K562 (cell line): ENCODE results near the gene CFAP54. TPM values are rescaled to one million over a fixed set of nuclear protein-coding genes. Genes with fewer than 3 reads are reported as not detected.

Experiments used
- ATAC-seq: fragments of 200-7000 bp; cut with Tn5 transposase; 3 replicates; pipeline ENCODE4 v1.9.1; 2020; ENCODE audit warnings: moderate library complexity
- BruUV-seq: library from RNA; stranded (reverse); fragments of 400-500 nt; replicated peaks from 2 replicates; lab custom pipeline; 2021; lab: Mats Ljungman, UMichigan
- CTCF ChIA-PET: fragments of 300-600 bp; formaldehyde crosslinking; extraction: SDS; loops from one replicate; lab custom pipeline; 2021; ENCODE audit warnings: low intra/inter-chr PET ratio; lab: Yijun Ruan, JAX
- POLR2A ChIA-PET: fragments of 300-600, 350-650 bp; sonication (Branson Sonifier 250); formaldehyde crosslinking; extraction: SDS; loops from one replicate; lab custom pipeline; 2021; ENCODE audit warnings: antibody characterized with exemption, inconsistent platforms; lab: Yijun Ruan, JAX
- DNase-seq, 4 experiments: peaks; one replicate each; pipeline versions ENCODE4 v3.0.0 to v3.0.0-alpha.2; 2011 to 2018; ENCODE audit warnings: low spot score in 3 of 4, mixed read lengths in 3 of 4; ENCODE audit errors: extremely low read depth in 1 of 4
- FAIRE-seq: peaks from 2 replicates; lab custom pipeline; 2011; peaks lifted over from hg19 to GRCh38; lab: Jason Lieb, UNC
- H2AFZ ChIP-seq: 2 replicates; pipeline ENCODE4 v1.6.0; 2011; ENCODE audit warnings: low read depth, low read length, control low read depth, inconsistent platforms
- H3K27ac ChIP-seq: fragments of 200-600 bp; 3 replicates; pipeline ENCODE4 v1.8.0; 2011; ENCODE audit warnings: low read depth, mild to moderate bottlenecking, control low read depth, inconsistent platforms, low read length, moderate library complexity, mixed read lengths; ENCODE audit errors: extremely low read depth
- H3K27me3 ChIP-seq, 2 experiments: fragments of 300-600 bp in 1 of 2; 2 replicates in 1 of 2; 3 replicates in 1 of 2; pipeline versions ENCODE4 v1.6.0 to v1.8.0; 2011; ENCODE audit warnings: inconsistent platforms in 2 of 2, low read length in 2 of 2, mild to moderate bottlenecking in 1 of 2, mixed read lengths in 1 of 2, moderate library complexity in 1 of 2; ENCODE audit not compliant: control insufficient read depth in 2 of 2, insufficient read depth in 2 of 2
- H3K36me3 ChIP-seq: fragments of 300-600 bp; 3 replicates; pipeline ENCODE4 v1.8.0; 2011; ENCODE audit warnings: mild to moderate bottlenecking, low read length, inconsistent platforms; ENCODE audit not compliant: control insufficient read depth, insufficient read depth
- H3K4me1 ChIP-seq, 2 experiments: fragments of 200-600 bp in 1 of 2; replicated peaks in 1 of 2; 2 replicates in 1 of 2; 3 replicates in 1 of 2; pipeline versions ENCODE4 v1.5.1 to v1.8.0; 2011; ENCODE audit warnings: inconsistent platforms in 2 of 2, low read length in 2 of 2, mild to moderate bottlenecking in 1 of 2, mixed read lengths in 1 of 2, moderate library complexity in 1 of 2; ENCODE audit not compliant: control insufficient read depth in 2 of 2, insufficient read depth in 2 of 2
- H3K4me2 ChIP-seq: 2 replicates; pipeline ENCODE4 v1.6.1; 2011; ENCODE audit warnings: low read length, control low read depth, inconsistent platforms, mixed read lengths; ENCODE audit not compliant: insufficient read depth
- H3K4me3 ChIP-seq: fragments of 200-600 bp; sonication (generic), shearing (Covaris generic); 2 replicates; pipeline ENCODE4 v1.5.1; 2016; ENCODE audit warnings: control low read depth, inconsistent platforms
- H3K79me2 ChIP-seq: fragments of 200-600 bp; 3 replicates; pipeline ENCODE4 v1.8.0; 2011; ENCODE audit warnings: low read length, inconsistent platforms; ENCODE audit not compliant: control insufficient read depth, insufficient read depth
- H3K9ac ChIP-seq, 2 experiments: 2 replicates each; pipeline versions ENCODE4 v1.6.0 to v1.6.1; 2011; ENCODE audit warnings: low read depth in 2 of 2, low read length in 2 of 2, control low read depth in 1 of 2, inconsistent platforms in 1 of 2, mild to moderate bottlenecking in 1 of 2, mixed read lengths in 1 of 2; ENCODE audit not compliant: insufficient read depth in 1 of 2
- H3K9me1 ChIP-seq: one replicate; pipeline ENCODE4 v1.6.0; 2011; ENCODE audit warnings: inconsistent platforms, mild to moderate bottlenecking, low read length, moderate library complexity; ENCODE audit not compliant: control insufficient read depth, insufficient read depth
- H3K9me3 ChIP-seq: replicated peaks from 2 replicates; pipeline ENCODE4 v1.5.1; 2011; ENCODE audit warnings: low read depth, low read length, inconsistent platforms; ENCODE audit not compliant: control insufficient read depth, insufficient read depth
- H4K20me1 ChIP-seq: replicated peaks from 2 replicates; pipeline ENCODE4 v1.6.1; 2011; ENCODE audit warnings: low read length, inconsistent platforms, mixed read lengths; ENCODE audit not compliant: control insufficient read depth, insufficient read depth
- DPF2 ChIP-seq: fragments of 450-650 bp; IDR thresholded peaks from 2 replicates; pipeline ENCODE4 v1.6.1; 2016
- FUS ChIP-seq: fragments of 200-400 bp; formaldehyde crosslinking; optimal IDR thresholded peaks from 2 replicates; pipeline ENCODE3; 2017; ENCODE audit warnings: low read depth, low read length
- NUFIP1 ChIP-seq: fragments of 450-650 bp; IDR thresholded peaks from 2 replicates; pipeline ENCODE4 v1.6.1; 2018; ENCODE audit not compliant: partially characterized antibody
- WGBS: fragments of 100-300 bp; shearing (Covaris generic); methylation state at CpG from one replicate; pipeline ENCODE4 v1.1.6; 2016; ENCODE audit warnings: low coverage, mixed read lengths; ENCODE audit not compliant: insufficient coverage; ENCODE audit errors: missing lambda C conversion rate; 5-methylcytosine and 5-hydroxymethylcytosine counted together
- in situ Hi-C: fragments of 300-500 bp; cut with MboI; formaldehyde crosslinking; loops from 4 replicates; pipeline ENCODE4 v1.15.0; 2018; ENCODE audit warnings: inconsistent platforms, mixed read lengths
- intact Hi-C: fragments of 100-400 bp; cut with micrococcal nuclease; formaldehyde crosslinking; loops from 2 replicates; pipeline ENCODE4 v1.14.2; 2022
- polyA plus RNA-seq, 8 experiments: library from polyadenylated mRNA; depleted of rRNA in 4 of 8; stranded (reverse) in 5 of 8; unstranded in 3 of 8; fragments of >200 nt; fragmentation: Nextera tagmentation in 2 of 8; fragmentation: Illumina TruSeq in 1 of 8; extraction: Ambion mirVana in 2 of 8; extraction: Trizol in 1 of 8; gene quantifications; 2 replicates each; pipeline versions ENCODE4 v1.2.1 to v1.2.3, GENCODE V29; 2011 to 2014; ENCODE audit warnings: inconsistent platforms in 1 of 8, missing spikeins in 1 of 8
- total RNA-seq, 7 experiments: library from RNA; depleted of rRNA in 6 of 7; stranded (reverse); fragments of >200 nt in 6 of 7; fragmentation: Illumina TruSeq in 2 of 7; extraction: Trizol in 2 of 7; gene quantifications; 2 replicates each; pipeline versions ENCODE4 v1.2.1 to v1.2.3, GENCODE V29; 2011 to 2021; ENCODE audit warnings: low replicate concordance in 1 of 7
- TF ChIP-seq, protein P1 (sequence below): sonication (generic); formaldehyde crosslinking; IDR thresholded peaks from 2 replicates; pipeline ENCODE4 v1.8.1; 2023; ENCODE audit warnings: mild to moderate bottlenecking, missing genetic modification reagents
- TF ChIP-seq, protein P2 (sequence below), 3 experiments: fragments of 200-800 bp in 1 of 3; fragments of 250-450 bp in 1 of 3; fragments of 450-650 bp in 1 of 3; sonication (Bioruptor Pico) in 1 of 3; sonication (Bioruptor generic) in 1 of 3; formaldehyde crosslinking in 1 of 3; IDR thresholded peaks; 2 replicates each; pipeline versions ENCODE4 v1.6.1 to v1.8.0; 2016 to 2022; ENCODE audit warnings: mild to moderate bottlenecking in 2 of 3, missing genetic modification characterization in 2 of 3, missing compliant biosample characterization in 1 of 3, moderate library complexity in 1 of 3
- TF ChIP-seq, protein P3 (sequence below): fragments of 450-650 bp; IDR thresholded peaks from 2 replicates; pipeline ENCODE4 v1.6.1; 2016; ENCODE audit warnings: borderline replicate concordance

The CFAP54 gene
- total and polyA plus RNA-seq, 9 of the 15 experiments (the other 6 are each of a cell fraction or from before 2014, with no cell fraction given), result 0.03 to 0.23 (median 0.10) TPM; not detected in 3

DNA sequence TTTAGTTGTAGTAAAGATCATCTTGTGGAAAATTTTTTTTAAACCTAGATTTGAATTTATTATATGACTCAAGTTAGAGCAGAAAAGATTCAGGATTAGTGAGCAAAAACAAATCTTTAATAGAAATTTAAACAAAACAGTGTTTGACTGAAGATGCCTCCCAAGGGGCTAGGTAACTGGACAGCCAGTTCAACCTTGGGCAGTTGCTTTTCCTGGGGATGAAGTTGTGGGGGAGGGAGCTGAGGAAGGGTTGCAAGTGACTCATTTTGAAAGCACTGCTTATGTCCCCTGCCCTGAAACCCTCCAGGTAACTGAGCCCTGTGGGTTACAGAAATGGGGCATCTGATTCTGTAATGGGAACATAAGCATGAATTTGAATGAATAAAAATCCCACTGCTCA, 13.1 kb downstream of the CFAP54 start:
- H3K36me3 ChIP-seq, result no peaks in the 10 kb centered on the region; the same call in 2 of the 3 replicates
- BruUV-seq, result no TSS peak
- no peak overlapping the region for H3K4me3 ChIP-seq
- POLR2A ChIA-PET, result no interaction called here
- TF ChIP-seq NUFIP1 (no peak), DPF2 (0 out of 2 replicates have a peak, but pooled peaks have one; percentile 14)
- TF ChIP-seq, all 486 proteins: peak for 1
- H3K4me2 ChIP-seq, result no peak overlapping the region
- H3K27ac ChIP-seq, result no peak overlapping the region
- peak; percentile 69 for ATAC-seq
- no peaks in the 10 kb centered on the region for H3K27me3 ChIP-seq
- no peaks in the 10 kb centered on the region for H4K20me1 ChIP-seq
- no peaks in the 10 kb centered on the region for H3K9me1 ChIP-seq
- no peaks in the 10 kb centered on the region for H3K9me3 ChIP-seq
- in situ Hi-C loops (loop anchor here (25.0 kb wide), 1 partner anchor 890 kb away; no protein-coding TSS in a partner anchor), intact Hi-C loops (loop anchor here (5.0 kb wide), 1 partner anchor 100 kb away; the partner anchor contains the start of gene CDK17)
- CTCF ChIA-PET, result interaction anchor here (1.0 kb wide), 1 partner anchor 438 kb away, joined by 3 read pairs; no protein-coding TSS in a partner anchor
- no peaks in the 10 kb centered on the region for H3K79me2 ChIP-seq
- H2AFZ ChIP-seq, result peak overlapping the region; percentile 39; the same call in 1 of the 2 replicates
- H3K4me1 ChIP-seq, result peaks cover 5 to 21% of the 10 kb centered on the region in 2 experiments; a peak in 4 of 5 replicates
- peak in 2 of 4 experiments; percentile 22 to 54 for DNase-seq
- FAIRE-seq, result no peak
- no peak overlapping the region for H3K9ac ChIP-seq

DNA sequence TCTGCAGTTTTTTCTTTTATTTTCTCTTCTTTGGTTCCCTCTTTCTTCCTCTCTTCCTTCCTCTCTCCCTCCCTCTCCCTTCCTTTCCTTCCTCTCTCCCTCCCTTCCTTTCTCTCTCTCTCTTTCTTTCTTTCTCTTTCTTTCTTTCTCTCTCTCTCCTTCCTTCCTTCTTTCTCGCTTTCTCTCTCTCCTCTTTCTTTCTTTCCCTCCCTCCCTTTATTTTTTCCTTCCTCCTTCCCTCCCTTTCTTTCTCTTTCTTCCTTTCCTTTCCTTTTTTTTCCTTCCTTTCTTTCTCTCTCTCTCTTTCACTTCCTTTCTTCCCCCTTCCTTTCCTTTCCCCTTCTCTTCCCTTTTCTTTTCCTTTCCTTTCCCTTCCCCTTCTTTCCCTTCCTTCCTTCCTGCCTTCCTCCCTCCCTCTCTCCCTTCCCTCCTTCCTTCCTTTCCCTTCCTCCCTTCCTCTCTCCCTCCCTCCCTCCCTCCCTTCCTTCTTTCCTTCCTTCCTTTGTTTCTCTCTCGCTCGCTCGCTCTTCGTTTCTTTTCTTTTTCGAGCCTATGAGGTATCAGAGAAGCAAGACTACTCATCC, 13.7 kb downstream of the CFAP54 start:
- Histone ChIP-seq H3K4me2 (no peak overlapping the region), H3K9ac (no peak overlapping the region), H2AFZ (peak overlapping the region; percentile 39; the same call in 1 of the 2 replicates), H3K27ac (no peak overlapping the region), H3K27me3 (no peaks in the 10 kb centered on the region), H3K79me2 (no peaks in the 10 kb centered on the region), H3K4me1 (peaks cover 5 to 21% of the 10 kb centered on the region in 2 experiments; a peak in 4 of 5 replicates), H3K4me3 (no peak overlapping the region), H3K9me3 (no peaks in the 10 kb centered on the region), H3K9me1 (no peaks in the 10 kb centered on the region), H3K36me3 (no peaks in the 10 kb centered on the region; the same call in 2 of the 3 replicates), H4K20me1 (no peaks in the 10 kb centered on the region)
- in situ Hi-C loops (loop anchor here (25.0 kb wide), 1 partner anchor 891 kb away; no protein-coding TSS in a partner anchor), intact Hi-C loops (loop anchor here (5.0 kb wide), 1 partner anchor 101 kb away; the partner anchor contains the start of gene CDK17)
- DNase-seq, result no peak
- 30% methylated on average over 6 of the region's 6 CpGs for WGBS
- CTCF ChIA-PET, result no interaction called here
- POLR2A ChIA-PET, result interaction anchor here (1.0 kb wide), 1 partner anchor 11 kb away, joined by 3 read pairs; no protein-coding TSS in a partner anchor
- ATAC-seq, result no peak
- no peak for FAIRE-seq
- BruUV-seq, result no TSS peak
- TF ChIP-seq, protein P1, sequence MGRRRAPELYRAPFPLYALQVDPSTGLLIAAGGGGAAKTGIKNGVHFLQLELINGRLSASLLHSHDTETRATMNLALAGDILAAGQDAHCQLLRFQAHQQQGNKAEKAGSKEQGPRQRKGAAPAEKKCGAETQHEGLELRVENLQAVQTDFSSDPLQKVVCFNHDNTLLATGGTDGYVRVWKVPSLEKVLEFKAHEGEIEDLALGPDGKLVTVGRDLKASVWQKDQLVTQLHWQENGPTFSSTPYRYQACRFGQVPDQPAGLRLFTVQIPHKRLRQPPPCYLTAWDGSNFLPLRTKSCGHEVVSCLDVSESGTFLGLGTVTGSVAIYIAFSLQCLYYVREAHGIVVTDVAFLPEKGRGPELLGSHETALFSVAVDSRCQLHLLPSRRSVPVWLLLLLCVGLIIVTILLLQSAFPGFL, result no peak
- no peak for TF ChIP-seq FUS
- TF ChIP-seq, protein P2, sequence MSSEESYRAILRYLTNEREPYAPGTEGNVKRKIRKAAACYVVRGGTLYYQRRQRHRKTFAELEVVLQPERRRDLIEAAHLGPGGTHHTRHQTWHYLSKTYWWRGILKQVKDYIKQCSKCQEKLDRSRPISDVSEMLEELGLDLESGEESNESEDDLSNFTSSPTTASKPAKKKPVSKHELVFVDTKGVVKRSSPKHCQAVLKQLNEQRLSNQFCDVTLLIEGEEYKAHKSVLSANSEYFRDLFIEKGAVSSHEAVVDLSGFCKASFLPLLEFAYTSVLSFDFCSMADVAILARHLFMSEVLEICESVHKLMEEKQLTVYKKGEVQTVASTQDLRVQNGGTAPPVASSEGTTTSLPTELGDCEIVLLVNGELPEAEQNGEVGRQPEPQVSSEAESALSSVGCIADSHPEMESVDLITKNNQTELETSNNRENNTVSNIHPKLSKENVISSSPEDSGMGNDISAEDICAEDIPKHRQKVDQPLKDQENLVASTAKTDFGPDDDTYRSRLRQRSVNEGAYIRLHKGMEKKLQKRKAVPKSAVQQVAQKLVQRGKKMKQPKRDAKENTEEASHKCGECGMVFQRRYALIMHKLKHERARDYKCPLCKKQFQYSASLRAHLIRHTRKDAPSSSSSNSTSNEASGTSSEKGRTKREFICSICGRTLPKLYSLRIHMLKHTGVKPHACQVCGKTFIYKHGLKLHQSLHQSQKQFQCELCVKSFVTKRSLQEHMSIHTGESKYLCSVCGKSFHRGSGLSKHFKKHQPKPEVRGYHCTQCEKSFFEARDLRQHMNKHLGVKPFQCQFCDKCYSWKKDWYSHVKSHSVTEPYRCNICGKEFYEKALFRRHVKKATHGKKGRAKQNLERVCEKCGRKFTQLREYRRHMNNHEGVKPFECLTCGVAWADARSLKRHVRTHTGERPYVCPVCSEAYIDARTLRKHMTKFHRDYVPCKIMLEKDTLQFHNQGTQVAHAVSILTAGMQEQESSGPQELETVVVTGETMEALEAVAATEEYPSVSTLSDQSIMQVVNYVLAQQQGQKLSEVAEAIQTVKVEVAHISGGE (CRISPR knock-in tag; IDR thresholded peaks at IDR 0.05), result no peak
- TF ChIP-seq, protein P3, sequence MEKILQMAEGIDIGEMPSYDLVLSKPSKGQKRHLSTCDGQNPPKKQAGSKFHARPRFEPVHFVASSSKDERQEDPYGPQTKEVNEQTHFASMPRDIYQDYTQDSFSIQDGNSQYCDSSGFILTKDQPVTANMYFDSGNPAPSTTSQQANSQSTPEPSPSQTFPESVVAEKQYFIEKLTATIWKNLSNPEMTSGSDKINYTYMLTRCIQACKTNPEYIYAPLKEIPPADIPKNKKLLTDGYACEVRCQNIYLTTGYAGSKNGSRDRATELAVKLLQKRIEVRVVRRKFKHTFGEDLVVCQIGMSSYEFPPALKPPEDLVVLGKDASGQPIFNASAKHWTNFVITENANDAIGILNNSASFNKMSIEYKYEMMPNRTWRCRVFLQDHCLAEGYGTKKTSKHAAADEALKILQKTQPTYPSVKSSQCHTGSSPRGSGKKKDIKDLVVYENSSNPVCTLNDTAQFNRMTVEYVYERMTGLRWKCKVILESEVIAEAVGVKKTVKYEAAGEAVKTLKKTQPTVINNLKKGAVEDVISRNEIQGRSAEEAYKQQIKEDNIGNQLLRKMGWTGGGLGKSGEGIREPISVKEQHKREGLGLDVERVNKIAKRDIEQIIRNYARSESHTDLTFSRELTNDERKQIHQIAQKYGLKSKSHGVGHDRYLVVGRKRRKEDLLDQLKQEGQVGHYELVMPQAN, result 0 out of 2 replicates have a peak, but pooled peaks have one; percentile 26
